Astrocyte (in vitro differentiated cells and primary cell): Measurements from ENCODE around the gene C20orf96. TPM values are rescaled to one million over a fixed set of nuclear protein-coding genes. Genes with fewer than 3 reads are reported as not detected.
A peak's percentile ranks its signal among the peaks of the same experiment; 100 is the strongest.

Experiments
- DNase-seq: peaks from one replicate; pipeline ENCODE4 v3.0.0-alpha.2; 2010; ENCODE audit warnings: low read depth
- FAIRE-seq: peaks from 2 replicates; lab custom pipeline; 2011; peaks lifted over from hg19 to GRCh38; lab: Jason Lieb, UNC
- H2AFZ ChIP-seq: 2 replicates; pipeline ENCODE4 v1.6.0; 2012; ENCODE audit warnings: low read depth, low read length, inconsistent platforms
- H3K27ac ChIP-seq: 2 replicates; pipeline ENCODE4 v1.5.1; 2011; ENCODE audit warnings: low read depth, low read length, inconsistent platforms
- H3K27me3 ChIP-seq: 2 replicates; pipeline ENCODE4 v1.6.0; 2011; ENCODE audit warnings: low read length, inconsistent platforms; ENCODE audit not compliant: insufficient read depth
- H3K36me3 ChIP-seq: 2 replicates; pipeline ENCODE4 v1.5.1; 2011; ENCODE audit warnings: low read length, inconsistent platforms; ENCODE audit not compliant: insufficient read depth
- H3K4me1 ChIP-seq: 2 replicates; pipeline ENCODE4 v1.5.1; 2011; ENCODE audit warnings: low read length, inconsistent platforms; ENCODE audit not compliant: insufficient read depth
- H3K4me2 ChIP-seq: 2 replicates; pipeline ENCODE4 v1.6.0; 2012; ENCODE audit warnings: low read length, inconsistent platforms
- H3K4me3 ChIP-seq: 2 replicates; pipeline ENCODE4 v1.5.1; 2011; ENCODE audit warnings: low read depth, mild to moderate bottlenecking, low read length, inconsistent platforms; ENCODE audit not compliant: insufficient read depth
- H3K79me2 ChIP-seq: 2 replicates; pipeline ENCODE4 v1.6.0; 2012; ENCODE audit warnings: mild to moderate bottlenecking, low read length, inconsistent platforms; ENCODE audit not compliant: insufficient read depth
- H3K9ac ChIP-seq: 2 replicates; pipeline ENCODE4 v1.6.0; 2012; ENCODE audit warnings: mild to moderate bottlenecking, low read length, inconsistent platforms
- H3K9me3 ChIP-seq: 2 replicates; pipeline ENCODE4 v1.5.1; 2012; ENCODE audit warnings: low read depth, mild to moderate bottlenecking, low read length, inconsistent platforms; ENCODE audit not compliant: insufficient read depth
- H4K20me1 ChIP-seq: 2 replicates; pipeline ENCODE4 v1.6.0; 2012; ENCODE audit warnings: low read length, inconsistent platforms; ENCODE audit not compliant: insufficient read depth
- H3K27ac Mint-ChIP-seq: one replicate; pipeline ENCODE4 v1.8.0; 2021; ENCODE audit warnings: mild to moderate bottlenecking, mixed read lengths; ENCODE audit not compliant: unreplicated experiment
- H3K27me3 Mint-ChIP-seq: one replicate; pipeline ENCODE4 v1.8.0; 2021; ENCODE audit warnings: low read depth, mixed read lengths; ENCODE audit not compliant: unreplicated experiment
- H3K36me3 Mint-ChIP-seq: one replicate; pipeline ENCODE4 v1.8.0; 2021; ENCODE audit warnings: low read depth, mixed read lengths; ENCODE audit not compliant: unreplicated experiment
- H3K4me1 Mint-ChIP-seq: one replicate; pipeline ENCODE4 v1.8.0; 2021; ENCODE audit warnings: low read depth, mixed read lengths; ENCODE audit not compliant: unreplicated experiment
- H3K4me3 Mint-ChIP-seq: one replicate; pipeline ENCODE4 v1.8.0; 2021; ENCODE audit warnings: mild to moderate bottlenecking, moderate library complexity, mixed read lengths; ENCODE audit not compliant: unreplicated experiment
- H3K9me3 Mint-ChIP-seq: one replicate; pipeline ENCODE4 v1.8.0; 2021; ENCODE audit warnings: mild to moderate bottlenecking, mixed read lengths; ENCODE audit not compliant: unreplicated experiment
- EZH2 ChIP-seq: IDR thresholded peaks from 2 replicates; pipeline ENCODE4 v1.6.1; 2012; ENCODE audit warnings: mild to moderate bottlenecking, low read length, inconsistent platforms; ENCODE audit not compliant: insufficient read depth
- total RNA-seq: library from RNA; stranded (reverse); gene quantifications from 2 replicates; pipeline ENCODE4 v1.2.1, GENCODE V29; 2021
- TF ChIP-seq, protein P1 (sequence below): IDR thresholded peaks from 2 replicates; pipeline ENCODE4 v1.5.1; 2011; ENCODE audit warnings: low read depth, mild to moderate bottlenecking, inconsistent platforms, low read length, moderate library complexity; ENCODE audit not compliant: insufficient read depth

C20orf96 gene
- total RNA-seq, 1 donor from 2014 or later = 10.7 TPM

DNA sequence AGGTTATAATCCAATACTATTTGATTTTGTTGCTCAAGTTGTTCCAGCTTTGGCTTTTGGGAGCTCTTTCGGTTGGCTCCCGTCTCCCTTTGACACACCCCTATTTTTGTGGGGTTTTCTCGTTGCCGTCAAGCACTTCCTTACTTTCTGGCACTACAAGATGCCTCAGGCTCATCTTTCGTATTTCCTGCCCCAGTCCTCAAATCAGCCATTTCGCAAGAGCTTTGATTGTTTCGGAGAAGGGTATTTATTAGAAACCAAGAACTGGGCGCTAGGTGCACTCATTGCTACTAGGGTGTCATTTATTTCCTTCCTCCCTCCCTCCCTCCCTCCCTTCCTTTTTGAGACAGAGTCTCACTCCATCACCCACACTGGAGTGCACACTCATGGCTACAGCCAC is 21.5 kb upstream of the C20orf96 start:
- H3K4me3 ChIP-seq = no peak overlapping the region
- H4K20me1 ChIP-seq = no peaks in the 10 kb centered on the region
- no peak for TF ChIP-seq EZH2
- TF ChIP-seq, protein P1, sequence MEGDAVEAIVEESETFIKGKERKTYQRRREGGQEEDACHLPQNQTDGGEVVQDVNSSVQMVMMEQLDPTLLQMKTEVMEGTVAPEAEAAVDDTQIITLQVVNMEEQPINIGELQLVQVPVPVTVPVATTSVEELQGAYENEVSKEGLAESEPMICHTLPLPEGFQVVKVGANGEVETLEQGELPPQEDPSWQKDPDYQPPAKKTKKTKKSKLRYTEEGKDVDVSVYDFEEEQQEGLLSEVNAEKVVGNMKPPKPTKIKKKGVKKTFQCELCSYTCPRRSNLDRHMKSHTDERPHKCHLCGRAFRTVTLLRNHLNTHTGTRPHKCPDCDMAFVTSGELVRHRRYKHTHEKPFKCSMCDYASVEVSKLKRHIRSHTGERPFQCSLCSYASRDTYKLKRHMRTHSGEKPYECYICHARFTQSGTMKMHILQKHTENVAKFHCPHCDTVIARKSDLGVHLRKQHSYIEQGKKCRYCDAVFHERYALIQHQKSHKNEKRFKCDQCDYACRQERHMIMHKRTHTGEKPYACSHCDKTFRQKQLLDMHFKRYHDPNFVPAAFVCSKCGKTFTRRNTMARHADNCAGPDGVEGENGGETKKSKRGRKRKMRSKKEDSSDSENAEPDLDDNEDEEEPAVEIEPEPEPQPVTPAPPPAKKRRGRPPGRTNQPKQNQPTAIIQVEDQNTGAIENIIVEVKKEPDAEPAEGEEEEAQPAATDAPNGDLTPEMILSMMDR = no peak
- H3K4me1 ChIP-seq = peaks cover 21% of the 10 kb centered on the region
- no peak overlapping the region for H2AFZ ChIP-seq
- no peak overlapping the region for H3K27ac ChIP-seq
- FAIRE-seq (no peak), DNase-seq (no peak)
- no peaks in the 10 kb centered on the region for H3K27me3 ChIP-seq
- Mint-ChIP-seq H3K27ac (peak overlapping the region; percentile 23), H3K9me3 (no peaks in the 10 kb centered on the region), H3K4me1 (peaks cover 9% of the 10 kb centered on the region), H3K4me3 (no peak overlapping the region), H3K27me3 (no peaks in the 10 kb centered on the region), H3K36me3 (peaks cover 2% of the 10 kb centered on the region)
- H3K4me2 ChIP-seq = no peak overlapping the region
- no peaks in the 10 kb centered on the region for H3K36me3 ChIP-seq
- H3K9ac ChIP-seq = no peak overlapping the region
- no peaks in the 10 kb centered on the region for H3K79me2 ChIP-seq
- no peaks in the 10 kb centered on the region for H3K9me3 ChIP-seq

DNA sequence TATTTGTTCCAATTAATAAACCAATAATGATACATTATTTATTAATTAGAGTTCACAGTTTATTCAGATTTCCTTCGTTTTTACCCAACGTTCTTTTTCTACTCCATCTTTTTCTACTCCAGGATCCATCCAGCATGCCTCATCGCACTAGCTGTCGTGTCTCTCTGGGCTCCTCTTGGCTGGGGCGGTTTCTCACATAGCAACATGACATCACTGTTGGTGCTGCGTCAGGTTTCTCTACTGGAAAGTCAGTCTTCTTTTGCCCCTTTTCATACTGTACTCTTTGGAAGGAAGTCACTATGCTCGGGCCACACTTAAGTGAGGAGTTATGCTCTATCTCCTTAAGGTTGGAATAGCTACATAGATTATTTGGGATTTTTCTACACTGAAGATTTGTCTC is 21.1 kb upstream of the C20orf96 start:
- H3K9me3 ChIP-seq = no peaks in the 10 kb centered on the region
- Mint-ChIP-seq H3K36me3 (no peaks in the 10 kb centered on the region), H3K4me3 (no peak overlapping the region), H3K9me3 (no peaks in the 10 kb centered on the region), H3K27me3 (no peaks in the 10 kb centered on the region), H3K27ac (no peak overlapping the region), H3K4me1 (peaks cover 9% of the 10 kb centered on the region)
- TF ChIP-seq, protein P1 = no peak
- no peak for TF ChIP-seq EZH2
- FAIRE-seq = no peak
- no peak for DNase-seq
- H3K27me3 ChIP-seq = no peaks in the 10 kb centered on the region
- no peaks in the 10 kb centered on the region for H4K20me1 ChIP-seq
- H3K9ac ChIP-seq = no peak overlapping the region
- no peaks in the 10 kb centered on the region for H3K79me2 ChIP-seq
- no peak overlapping the region for H3K27ac ChIP-seq
- H3K4me2 ChIP-seq = no peak overlapping the region
- no peak overlapping the region for H3K4me3 ChIP-seq
- no peak overlapping the region for H2AFZ ChIP-seq
- peaks cover 21% of the 10 kb centered on the region for H3K4me1 ChIP-seq
- H3K36me3 ChIP-seq = no peaks in the 10 kb centered on the region

DNA sequence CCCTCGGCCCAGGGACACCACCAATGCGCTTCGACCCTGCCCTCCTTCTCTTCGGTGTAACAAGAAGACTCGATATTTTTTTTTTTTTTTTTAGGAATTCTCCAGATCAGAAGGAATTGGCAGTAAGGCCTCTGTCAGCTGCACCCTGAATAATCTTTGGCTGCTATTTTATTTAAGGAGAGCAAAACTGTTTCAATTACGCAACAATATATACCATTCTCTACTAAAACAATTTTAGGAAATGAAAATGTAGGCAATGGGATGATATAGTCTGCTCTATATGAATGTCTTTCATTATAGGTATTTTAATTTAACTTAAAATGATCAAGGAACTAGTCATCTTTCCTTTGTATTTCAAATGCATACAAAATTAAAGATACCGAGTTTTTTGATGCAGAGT is 20.1 kb upstream of the C20orf96 start:
- Histone ChIP-seq H3K27ac (peak overlapping the region; percentile 96), H3K79me2 (no peaks in the 10 kb centered on the region), H3K9ac (no peak overlapping the region), H3K4me1 (peaks cover 21% of the 10 kb centered on the region), H3K4me3 (no peak overlapping the region), H3K36me3 (no peaks in the 10 kb centered on the region), H2AFZ (no peak overlapping the region), H4K20me1 (no peaks in the 10 kb centered on the region), H3K9me3 (no peaks in the 10 kb centered on the region), H3K4me2 (peak overlapping the region; percentile 93), H3K27me3 (no peaks in the 10 kb centered on the region)
- Mint-ChIP-seq H3K27ac (peak overlapping the region; percentile 95), H3K4me3 (peak overlapping the region; percentile 84), H3K9me3 (no peaks in the 10 kb centered on the region), H3K27me3 (no peaks in the 10 kb centered on the region), H3K4me1 (peaks cover 9% of the 10 kb centered on the region), H3K36me3 (no peaks in the 10 kb centered on the region)
- FAIRE-seq (no peak), DNase-seq (no peak)
- TF ChIP-seq EZH2 = no peak
- TF ChIP-seq, protein P1 = no peak
